OCI-LY7 (cell line): ENCODE measurements around the gene ARMC9. TPM values are rescaled to one million over a fixed set of nuclear protein-coding genes. Genes with fewer than 3 reads are reported as not detected.

ENCODE experiments used
- BruUV-seq: library from RNA; stranded (reverse); fragments of 400-500 nt; replicated peaks from 2 replicates; lab custom pipeline; 2021; lab: Mats Ljungman, UMichigan
- CTCF ChIA-PET: fragments of 300-600 bp; sonication (Branson Sonifier 250); formaldehyde crosslinking; loops from one replicate; lab custom pipeline; 2022; ENCODE audit warnings: antibody characterized with exemption; ENCODE audit not compliant: unreplicated experiment; lab: Charles Lee
- POLR2A ChIA-PET: fragments of 300-600 bp; sonication (Branson Sonifier 250); formaldehyde crosslinking; loops from one replicate; lab custom pipeline; 2022; ENCODE audit warnings: antibody characterized with exemption; lab: Charles Lee
- DNase-seq: peaks from one replicate; pipeline ENCODE4 v3.0.0-alpha.2; 2015; ENCODE audit warnings: low spot score
- H2AFZ ChIP-seq: fragments of 200-600 bp; sonication (generic), shearing (Covaris generic); 2 replicates; pipeline ENCODE4 v1.6.1; 2014; ENCODE audit warnings: mild to moderate bottlenecking, antibody characterized with exemption, low read length, moderate library complexity
- H3K27ac ChIP-seq: fragments of 200-600 bp; sonication (generic); 2 replicates; pipeline ENCODE4 v1.5.1; 2014; ENCODE audit warnings: mixed run types, low read depth, mild to moderate bottlenecking, moderate library complexity, low read length, inconsistent platforms; ENCODE audit not compliant: poor library complexity, severe bottlenecking
- H3K36me3 ChIP-seq: fragments of 200-600 bp; sonication (generic); 2 replicates; pipeline ENCODE4 v1.6.1; 2014; ENCODE audit warnings: mild to moderate bottlenecking, antibody characterized with exemption, low read length, moderate library complexity, mixed read lengths; ENCODE audit not compliant: insufficient read depth
- H3K4me1 ChIP-seq: fragments of 200-600 bp; sonication (generic); 2 replicates; pipeline ENCODE4 v1.5.1; 2014; ENCODE audit warnings: mild to moderate bottlenecking, low read length; ENCODE audit not compliant: insufficient read depth, poor library complexity, severe bottlenecking
- H3K4me2 ChIP-seq: fragments of 200-600 bp; sonication (generic); 2 replicates; pipeline ENCODE4 v1.6.1; 2014; ENCODE audit warnings: mild to moderate bottlenecking, low read length
- H3K4me3 ChIP-seq: fragments of 200-600 bp; sonication (generic); 2 replicates; pipeline ENCODE4 v1.5.1; 2014; ENCODE audit warnings: mild to moderate bottlenecking, low read depth, low read length; ENCODE audit not compliant: poor library complexity, severe bottlenecking
- H3K79me2 ChIP-seq: fragments of 200-600 bp; sonication (generic); 2 replicates; pipeline ENCODE4 v1.6.1; 2016; ENCODE audit warnings: low read depth, mild to moderate bottlenecking, low read length, moderate library complexity, mixed read lengths; ENCODE audit not compliant: insufficient read depth
- H3K9me2 ChIP-seq: fragments of 200-600 bp; sonication (generic); 2 replicates; pipeline ENCODE4 v1.6.1; 2016; ENCODE audit warnings: mild to moderate bottlenecking, low read length, mixed read lengths; ENCODE audit not compliant: insufficient read depth
- H3K9me3 ChIP-seq: fragments of 200-600 bp; sonication (generic); 2 replicates; pipeline ENCODE4 v1.6.1; 2014; ENCODE audit warnings: mild to moderate bottlenecking, mixed run types, low read length, mixed read lengths
- H4K20me1 ChIP-seq: fragments of 200-600 bp; sonication (generic); 2 replicates; pipeline ENCODE4 v1.6.1; 2014; ENCODE audit warnings: mild to moderate bottlenecking, antibody characterized with exemption, low read length, moderate library complexity, mixed read lengths; ENCODE audit not compliant: insufficient read depth
- CTCF ChIP-seq: fragments of 200-600 bp; sonication (generic); conservative IDR thresholded peaks from 2 replicates; pipeline ENCODE4 v1.5.1; 2014; ENCODE audit warnings: mild to moderate bottlenecking, antibody characterized with exemption, low read length, moderate library complexity, mixed read lengths
- EZH2phosphoT487 ChIP-seq: fragments of 200-600 bp; sonication (generic); IDR thresholded peaks from 2 replicates; pipeline ENCODE4 v1.6.1; 2018; ENCODE audit warnings: low read depth, borderline replicate concordance, mild to moderate bottlenecking, mixed run types, antibody characterized with exemption, low read length, moderate library complexity, mixed read lengths
- intact Hi-C: fragments of 100-400 bp; cut with micrococcal nuclease; formaldehyde crosslinking; loops from one replicate; pipeline ENCODE4 v1.10.0; 2022; ENCODE audit not compliant: unreplicated experiment
- total RNA-seq, 2 experiments: library from RNA; depleted of rRNA in 1 of 2; stranded (reverse); fragments of >200 nt in 1 of 2; shearing (Covaris generic) in 1 of 2; gene quantifications; 2 replicates each; pipeline ENCODE4 v1.2.3, GENCODE V29; 2014 to 2022

Gene ARMC9
- total RNA-seq, 2 experiments from 2014 or later = 6.6 to 12.2 TPM

DNA sequence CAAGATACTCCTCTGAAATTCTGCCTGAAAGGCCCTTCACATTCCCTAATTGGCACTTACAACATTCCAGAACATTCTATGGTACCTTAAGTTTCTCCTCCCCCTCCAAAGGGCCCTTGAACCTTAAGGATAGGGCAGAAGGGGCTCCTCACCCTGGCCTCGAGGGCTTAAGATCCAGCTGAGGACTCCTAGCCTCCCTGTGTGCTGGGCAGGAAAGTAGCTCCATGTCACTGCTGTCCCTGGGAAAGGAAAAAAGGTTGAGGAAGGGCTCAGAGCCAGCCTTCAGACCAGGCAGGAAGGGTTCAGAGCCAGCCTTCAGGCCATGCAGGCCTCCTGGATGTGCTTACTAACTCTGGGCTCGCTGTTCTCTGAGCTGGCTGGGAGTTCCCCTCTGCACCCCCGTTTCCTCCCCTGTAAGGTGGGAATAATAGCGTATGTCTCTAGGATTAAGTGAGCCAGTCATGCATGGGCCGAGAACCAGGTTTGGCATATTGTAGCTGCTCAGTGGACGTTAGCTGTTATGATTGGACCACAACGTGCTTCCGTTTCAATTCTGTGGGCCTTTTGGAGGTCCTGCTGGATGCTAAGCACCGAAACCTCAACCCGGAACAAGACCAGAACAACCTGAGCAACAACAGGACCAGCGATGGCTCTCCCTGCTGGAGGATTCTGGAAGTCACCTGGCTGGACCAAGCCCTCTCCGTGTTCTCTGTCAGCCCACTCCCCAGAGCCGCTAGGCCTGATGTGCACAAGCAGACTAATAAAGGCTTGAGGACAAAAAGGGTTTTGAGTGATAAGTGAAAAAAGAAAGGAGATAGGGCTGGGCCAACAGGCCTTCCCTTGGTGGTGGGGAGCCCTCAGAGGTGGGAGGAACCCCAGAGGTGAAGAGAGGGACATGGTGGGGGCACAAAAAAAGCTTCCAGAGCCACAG, 196.0 kb downstream of the ARMC9 start:
- Histone ChIP-seq H3K27ac (peak overlapping the region; percentile 97), H3K9me2 (no peaks in the 10 kb centered on the region), H3K36me3 (no peaks in the 10 kb centered on the region), H2AFZ (peak overlapping the region; percentile 16; the same call in 1 of the 2 replicates), H3K4me2 (peak overlapping the region; percentile 96), H3K4me3 (peak overlapping the region; percentile 79), H4K20me1 (no peaks in the 10 kb centered on the region), H3K9me3 (no peaks in the 10 kb centered on the region), H3K79me2 (no peaks in the 10 kb centered on the region), H3K4me1 (peaks cover 50% of the 10 kb centered on the region)
- peak; percentile 79 for TF ChIP-seq CTCF
- TF ChIP-seq EZH2phosphoT487 = no peak
- BruUV-seq = TSS peak; percentile 86
- ChIA-PET CTCF (interaction anchor here (0.6 to 2.1 kb wide), 5 partner anchors 12 to 1165 kb away, joined by 3 to 10 read pairs (median 3); no protein-coding TSS in a partner anchor), POLR2A (interaction anchor here (0.7 to 3.5 kb wide), 10 partner anchors 32 to 219 kb away, joined by 3 to 15 read pairs (median 6); partner anchors contain the start of gene NCL)
- intact Hi-C loops = loop anchor here (1.0 to 10.0 kb wide), 6 partner anchors 32 to 280 kb away; partner anchors contain the start of gene NCL
- DNase-seq = peak; percentile 91

GRCh38 chr2:231395188-231396057, 197.0 kb downstream of the ARMC9 start, which contains the start of gene B3GNT7:
TSS of gene B3GNT7 (plus strand) at chr2:231395710. CDS start at chr2:231395804, 94 bp downstream.
- peaks cover 50% of the 10 kb centered on the region for H3K4me1 ChIP-seq
- intact Hi-C loops = loop anchor here (2.0 to 10.0 kb wide), 2 partner anchors 33 to 279 kb away; no protein-coding TSS in a partner anchor
- H3K4me3 ChIP-seq = peak within 1 kb of the TSS; percentile 79
- peak within 1 kb of the TSS; percentile 96 for H3K4me2 ChIP-seq
- no peaks in the 10 kb centered on the region for H3K36me3 ChIP-seq
- no TSS peak for BruUV-seq
- H2AFZ ChIP-seq = peak within 1 kb of the TSS; percentile 40; the same call in 1 of the 2 replicates
- H3K9me3 ChIP-seq = no peaks in the 10 kb centered on the region
- no peaks in the 10 kb centered on the region for H4K20me1 ChIP-seq
- H3K79me2 ChIP-seq = no peaks in the 10 kb centered on the region
- H3K9me2 ChIP-seq = no peaks in the 10 kb centered on the region
- DNase-seq = peak; percentile 62
- ChIA-PET CTCF (interaction anchor here (0.6 to 2.1 kb wide), 4 partner anchors 11 to 103 kb away, joined by 3 to 10 read pairs (median 3); no protein-coding TSS in a partner anchor), POLR2A (interaction anchor here (0.7 to 3.5 kb wide), 5 partner anchors 33 to 216 kb away, joined by 3 to 15 read pairs (median 6); partner anchors contain the start of gene NCL)
- no peak for TF ChIP-seq EZH2phosphoT487
- TF ChIP-seq CTCF = no peak
- peak within 1 kb of the TSS; percentile 97 for H3K27ac ChIP-seq
